NCI-H82 (cell line): ENCODE data around the gene SMURF2.
"Not testable (repeated sequence)": the region's sequence is repeated elsewhere in the genome, so short reads cannot be mapped to it uniquely, and the experiment has no call there.

Experiments
- DNase-seq: peaks from one replicate; lab custom pipeline; 2025; lab: John Stamatoyannopoulos, UW

The SMURF2 gene

GRCh38 chr17:64596439-64596838 lies 65.7 kb downstream of the SMURF2 start:
- DNase-seq = no peak

- DNase-seq = no peak
Observed at GRCh38 chr17:64591944-64592343, 70.2 kb downstream of the SMURF2 start.

GRCh38 chr17:64585146-64585545 lies 77.0 kb downstream of the SMURF2 start:
- DNase-seq = no peak

- no peak for DNase-seq
Observed at GRCh38 chr17:64583038-64583437, 79.1 kb downstream of the SMURF2 start.

- no peak for DNase-seq
Observed at GRCh38 chr17:64580384-64581315, 81.5 kb downstream of the SMURF2 start.

GRCh38 chr17:64579917-64580316 lies 82.2 kb downstream of the SMURF2 start:
- no peak for DNase-seq

- DNase-seq = not testable (repeated sequence)
Observed at GRCh38 chr17:64577025-64577424, 85.1 kb downstream of the SMURF2 start.

- DNase-seq = no peak
Observed at GRCh38 chr17:64575431-64575830, 86.7 kb downstream of the SMURF2 start.

- DNase-seq = no peak
Observed at GRCh38 chr17:64574646-64575045, 87.5 kb downstream of the SMURF2 start.

GRCh38 chr17:64573214-64573613 lies 88.9 kb downstream of the SMURF2 start:
- no peak for DNase-seq

- DNase-seq = no peak
Observed at GRCh38 chr17:64572682-64573154, 89.4 kb downstream of the SMURF2 start.

- DNase-seq = no peak
Observed at GRCh38 chr17:64571746-64572145, 90.4 kb downstream of the SMURF2 start.

GRCh38 chr17:64565563-64565962 lies 96.5 kb downstream of the SMURF2 start:
- DNase-seq = no peak

- DNase-seq = no peak
Observed at GRCh38 chr17:64564098-64564497, 98.0 kb downstream of the SMURF2 start.

- DNase-seq = no peak
Observed at GRCh38 chr17:64555281-64555680, 106.8 kb downstream of the SMURF2 start.

- DNase-seq = no peak
Observed at GRCh38 chr17:64554028-64554637, 108.0 kb downstream of the SMURF2 start.

- peak; percentile 40 for DNase-seq
Observed at GRCh38 chr17:64551461-64551860, 110.6 kb downstream of the SMURF2 start.

- peak; percentile 62 for DNase-seq
Observed at GRCh38 chr17:64547319-64547718, 114.8 kb downstream of the SMURF2 start.

GRCh38 chr17:64546716-64547115 lies 115.4 kb downstream of the SMURF2 start:
- peak; percentile 82 for DNase-seq

- DNase-seq = no peak
Observed at GRCh38 chr17:64544742-64545141, 117.4 kb downstream of the SMURF2 start.

GRCh38 chr17:64540118-64540776 lies 121.9 kb downstream of the SMURF2 start:
- no peak for DNase-seq

GRCh38 chr17:64538508-64539130 lies 123.5 kb downstream of the SMURF2 start:
- no peak for DNase-seq
